ENCODE data around the gene GPR87. TPM values are rescaled to one million over a fixed set of nuclear protein-coding genes. Genes with fewer than 3 reads are reported as not detected.

The GPR87 gene
- polyA plus RNA-seq, 3 donors: 0.15 TPM; not detected in 2

DNA sequence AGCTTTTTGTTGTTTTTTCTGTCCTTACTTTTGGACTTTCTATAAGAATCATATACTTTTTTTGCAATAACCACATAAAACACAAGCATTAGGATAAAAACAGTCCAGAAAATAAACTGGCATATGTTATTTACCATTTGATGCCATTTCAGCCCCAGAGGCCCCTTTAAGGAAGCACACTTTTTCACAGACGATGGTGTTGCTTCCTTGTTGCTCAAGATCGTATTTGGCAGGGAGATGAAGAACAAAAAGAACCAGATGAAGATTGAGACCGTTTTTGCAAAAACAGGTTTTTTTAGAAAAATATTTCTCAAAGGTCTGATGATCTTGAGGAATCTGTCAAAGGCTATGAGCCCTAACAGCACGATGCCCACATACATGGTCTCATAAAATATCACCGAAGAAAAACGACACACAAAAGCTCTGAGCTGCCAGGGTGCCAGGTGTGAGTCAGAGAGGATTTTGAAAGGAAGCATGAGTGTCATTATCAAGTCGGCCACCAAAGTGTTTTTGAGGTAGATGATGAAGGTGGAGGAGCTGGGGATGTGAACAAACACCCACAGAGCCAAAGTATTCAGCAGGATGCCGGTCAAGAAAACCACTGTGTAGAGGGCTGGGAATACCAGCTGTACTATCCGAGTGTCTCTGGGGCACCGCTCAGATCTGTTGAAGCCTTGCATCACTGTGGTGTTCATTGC is 11.8 kb upstream of the GPR87 start:
- Histone ChIP-seq H3K27me3 (ENCODE audit: control insufficient read depth in 2 of 2, insufficient read depth in 2 of 2, low read length in 2 of 2) (no peaks in the 10 kb centered on the region), H3K4me3 (replicated peaks in 1 of 3; ENCODE audit: low read depth in 2 of 3, low read length in 3 of 3) (peak overlapping the region; percentile 52 to 99 (median 83)), H3K27ac (ENCODE audit: low read depth in 1 of 2, low read length in 2 of 2) (peak overlapping the region; percentile 47 to 87), H4K20me1 (ENCODE audit: insufficient read depth, low read length) (peaks cover 27% of the 10 kb centered on the region), H3K79me2 (ENCODE audit: insufficient read depth, low read length) (peaks cover 54% of the 10 kb centered on the region), H2AFZ (ENCODE audit: insufficient read depth, low read depth, low read length, poor library complexity, severe bottlenecking) (peak overlapping the region; percentile 9), H3K4me2 (replicated peaks; ENCODE audit: extremely low read depth, low read length, poor library complexity, severe bottlenecking) (peak overlapping the region; percentile 95), H3K36me3 (replicated peaks in 1 of 2; ENCODE audit: control insufficient read depth in 1 of 2, insufficient read depth in 2 of 2, low read length in 2 of 2) (peaks cover 0 to 13% of the 10 kb centered on the region in 2 donors), H3K9me3 (replicated peaks in 1 of 2; ENCODE audit: control insufficient read depth in 1 of 2, insufficient read depth in 1 of 2, low read length in 2 of 2) (no peaks in the 10 kb centered on the region), H3K9ac (ENCODE audit: insufficient read depth, low read length, poor library complexity, severe bottlenecking) (peak overlapping the region; percentile 57), H3K4me1 (ENCODE audit: control insufficient read depth in 1 of 2, insufficient read depth in 2 of 2, low read length in 2 of 2) (peaks cover 58 to 78% of the 10 kb centered on the region in 2 donors)
- H3K4me3 Mint-ChIP-seq: peak overlapping the region; percentile 90 to 98
- intact Hi-C loops (cut with micrococcal nuclease): loop anchor here (5.0 to 10.0 kb wide), 2 partner anchors 54 to 56 kb away; partner anchors contain the start of gene P2RY12 (in 2 of the 2)
- DNase-seq: peak; percentile 57 to 81 (median 69)
- WGBS (ENCODE audit: insufficient coverage): 5% methylated on average over 4 of the region's 10 CpGs
- peaks cover 15 to 24% of the 10 kb centered on the region in 2 donors for H3K36me3 Mint-ChIP-seq
- H3K27ac Mint-ChIP-seq: peak overlapping the region; percentile 89 to 96 (median 95)
- TF ChIP-seq, protein P1, sequence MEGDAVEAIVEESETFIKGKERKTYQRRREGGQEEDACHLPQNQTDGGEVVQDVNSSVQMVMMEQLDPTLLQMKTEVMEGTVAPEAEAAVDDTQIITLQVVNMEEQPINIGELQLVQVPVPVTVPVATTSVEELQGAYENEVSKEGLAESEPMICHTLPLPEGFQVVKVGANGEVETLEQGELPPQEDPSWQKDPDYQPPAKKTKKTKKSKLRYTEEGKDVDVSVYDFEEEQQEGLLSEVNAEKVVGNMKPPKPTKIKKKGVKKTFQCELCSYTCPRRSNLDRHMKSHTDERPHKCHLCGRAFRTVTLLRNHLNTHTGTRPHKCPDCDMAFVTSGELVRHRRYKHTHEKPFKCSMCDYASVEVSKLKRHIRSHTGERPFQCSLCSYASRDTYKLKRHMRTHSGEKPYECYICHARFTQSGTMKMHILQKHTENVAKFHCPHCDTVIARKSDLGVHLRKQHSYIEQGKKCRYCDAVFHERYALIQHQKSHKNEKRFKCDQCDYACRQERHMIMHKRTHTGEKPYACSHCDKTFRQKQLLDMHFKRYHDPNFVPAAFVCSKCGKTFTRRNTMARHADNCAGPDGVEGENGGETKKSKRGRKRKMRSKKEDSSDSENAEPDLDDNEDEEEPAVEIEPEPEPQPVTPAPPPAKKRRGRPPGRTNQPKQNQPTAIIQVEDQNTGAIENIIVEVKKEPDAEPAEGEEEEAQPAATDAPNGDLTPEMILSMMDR (IDR thresholded peaks at IDR 0.05): no peak
- H3K4me1 Mint-ChIP-seq: peaks cover 73% of the 10 kb centered on the region
- H3K9me3 Mint-ChIP-seq: peaks cover 0 to 2% (median 0%) of the 10 kb centered on the region in 7 donors
- H3K27me3 Mint-ChIP-seq (ENCODE audit: low read depth in 3 of 3): no peaks in the 10 kb centered on the region

DNA sequence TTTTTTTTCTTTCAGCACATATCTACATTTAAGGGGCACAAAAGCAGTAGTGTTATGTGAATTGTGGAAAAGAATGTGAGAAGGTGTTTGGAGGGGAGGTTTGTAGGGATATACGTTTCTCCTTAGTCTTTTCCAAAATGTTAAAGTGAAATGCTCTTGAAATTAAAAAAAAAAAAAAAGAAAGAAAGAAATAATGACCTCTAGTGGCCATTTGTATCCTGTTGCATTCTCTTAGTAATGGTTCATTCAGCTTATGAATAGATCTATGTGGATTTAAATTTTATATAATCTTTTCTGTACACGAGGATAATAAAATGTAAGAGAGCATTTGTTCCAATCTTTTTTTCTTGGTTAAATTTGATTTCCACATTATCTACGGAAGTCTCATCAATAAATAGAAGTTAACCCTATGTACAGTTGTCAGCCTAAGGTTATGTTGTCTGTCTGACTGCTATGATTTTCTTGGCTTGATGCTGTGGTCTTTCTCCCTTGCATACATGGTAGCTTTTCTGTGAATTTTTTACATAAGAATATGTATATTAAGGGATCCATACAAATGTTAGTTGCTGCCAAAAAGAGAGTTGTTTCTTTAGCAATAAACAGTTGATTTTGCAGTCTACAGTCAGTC is 11.1 kb upstream of the GPR87 start:
- H3K27ac ChIP-seq (ENCODE audit: low read depth in 1 of 2, low read length in 2 of 2): peak overlapping the region in 1 of 2 donors; percentile 87
- Mint-ChIP-seq H3K4me1 (peaks cover 71% of the 10 kb centered on the region), H3K4me3 (peak overlapping the region; percentile 90 to 98), H3K9me3 (peaks cover 0 to 2% (median 0%) of the 10 kb centered on the region in 7 donors), H3K27ac (peak overlapping the region; percentile 72 to 96 (median 95)), H3K36me3 (peaks cover 15 to 24% of the 10 kb centered on the region in 2 donors), H3K27me3 (ENCODE audit: low read depth in 3 of 3) (peaks cover 0 to under 1% (median 0%) of the 10 kb centered on the region in 3 donors)
- peaks cover 27% of the 10 kb centered on the region for H4K20me1 ChIP-seq (ENCODE audit: insufficient read depth, low read length)
- intact Hi-C loops (cut with micrococcal nuclease): loop anchor here (5.0 to 10.0 kb wide), 2 partner anchors 55 to 57 kb away; partner anchors contain the start of gene P2RY12 (in 2 of the 2)
- TF ChIP-seq, protein P1 (IDR thresholded peaks at IDR 0.05): peak; percentile 82
- no CpG with 5 or more reads among the region's 3 CpGs for WGBS (ENCODE audit: insufficient coverage)
- peaks cover 0 to 13% of the 10 kb centered on the region in 2 donors for H3K36me3 ChIP-seq (replicated peaks in 1 of 2; ENCODE audit: control insufficient read depth in 1 of 2, insufficient read depth in 2 of 2, low read length in 2 of 2)
- peak overlapping the region; percentile 95 for H3K4me2 ChIP-seq (replicated peaks; ENCODE audit: extremely low read depth, low read length, poor library complexity, severe bottlenecking)
- DNase-seq: peak in 1 of 3 donors; percentile 43
- H2AFZ ChIP-seq (ENCODE audit: insufficient read depth, low read depth, low read length, poor library complexity, severe bottlenecking): no peak overlapping the region
- peak overlapping the region; percentile 52 to 99 (median 83) for H3K4me3 ChIP-seq (replicated peaks in 1 of 3; ENCODE audit: low read depth in 2 of 3, low read length in 3 of 3)
- H3K4me1 ChIP-seq (ENCODE audit: control insufficient read depth in 1 of 2, insufficient read depth in 2 of 2, low read length in 2 of 2): peaks cover 55 to 78% of the 10 kb centered on the region in 2 donors
- peaks cover 54% of the 10 kb centered on the region for H3K79me2 ChIP-seq (ENCODE audit: insufficient read depth, low read length)
- H3K9ac ChIP-seq (ENCODE audit: insufficient read depth, low read length, poor library complexity, severe bottlenecking): peak overlapping the region; percentile 57
- no peaks in the 10 kb centered on the region for H3K9me3 ChIP-seq (replicated peaks in 1 of 2; ENCODE audit: control insufficient read depth in 1 of 2, insufficient read depth in 1 of 2, low read length in 2 of 2)
- H3K27me3 ChIP-seq (ENCODE audit: control insufficient read depth in 2 of 2, insufficient read depth in 2 of 2, low read length in 2 of 2): no peaks in the 10 kb centered on the region
